Measurements from ENCODE around the gene ACAD9. TPM values are rescaled to one million over a fixed set of nuclear protein-coding genes. Genes with fewer than 3 reads are reported as not detected.

ACAD9 gene
- total RNA-seq, 1 experiment from 2014 or later: 76.5 TPM

GRCh38 chr3:128835096-128835495 is 44.3 kb upstream of the ACAD9 start:
- TF ChIP-seq CTCF (conservative IDR thresholded peaks at IDR 0.05): no peak
- no peak for TF ChIP-seq EZH2 (IDR thresholded peaks at IDR 0.05; ENCODE audit: low read depth)
- H3K27me3 ChIP-seq (ENCODE audit: insufficient read depth, low read depth): no peaks in the 10 kb centered on the region
- no peak overlapping the region for H3K27ac ChIP-seq
- H3F3A ChIP-seq (ENCODE audit: insufficient read depth, low read depth): no peaks in the 10 kb centered on the region
- H4K20me1 ChIP-seq (ENCODE audit: insufficient read depth): no peaks in the 10 kb centered on the region
- no peaks in the 10 kb centered on the region for H3K9me3 ChIP-seq (ENCODE audit: insufficient read depth, low read depth)
- intact Hi-C loops (cut with micrococcal nuclease; ENCODE audit: unreplicated experiment): no loop called here
- H3K79me2 ChIP-seq (ENCODE audit: low read depth): no peaks in the 10 kb centered on the region
- DNase-seq: no peak
- H2AFZ ChIP-seq: no peak overlapping the region
- no peaks in the 10 kb centered on the region for H3K9me2 ChIP-seq (ENCODE audit: insufficient read depth)
- no peaks in the 10 kb centered on the region for H3K36me3 ChIP-seq (ENCODE audit: low read depth)
- BruUV-seq (replicated peaks): no TSS peak
- H3K4me2 ChIP-seq: no peak overlapping the region
- no peaks in the 10 kb centered on the region for H3K4me1 ChIP-seq (replicated peaks; ENCODE audit: insufficient read depth)
- CTCF ChIA-PET: no interaction called here
- H3K4me3 ChIP-seq: no peak overlapping the region
- POLR2A ChIA-PET (ENCODE audit: unreplicated experiment): interaction anchor here (0.7 kb wide), 1 partner anchor 153 kb away, joined by 3 read pairs; no protein-coding TSS in a partner anchor

GRCh38 chr3:128841926-128842920 is 37.2 kb upstream of the ACAD9 start:
- intact Hi-C loops (cut with micrococcal nuclease; ENCODE audit: unreplicated experiment): no loop called here
- BruUV-seq (replicated peaks): no TSS peak
- no peak overlapping the region for H3K4me2 ChIP-seq

GRCh38 chr3:128844502-128844901 is 34.9 kb upstream of the ACAD9 start:
- TF ChIP-seq CTCF (conservative IDR thresholded peaks at IDR 0.05): no peak
- TF ChIP-seq EZH2 (IDR thresholded peaks at IDR 0.05; ENCODE audit: low read depth): no peak
- no peaks in the 10 kb centered on the region for H3K27me3 ChIP-seq (ENCODE audit: insufficient read depth, low read depth)
- H3K4me3 ChIP-seq: no peak overlapping the region
- H3K9me3 ChIP-seq (ENCODE audit: insufficient read depth, low read depth): no peaks in the 10 kb centered on the region
- no peaks in the 10 kb centered on the region for H3K79me2 ChIP-seq (ENCODE audit: low read depth)
- H2AFZ ChIP-seq: no peak overlapping the region
- CTCF ChIA-PET: interaction anchor here (1.3 kb wide), 1 partner anchor 164 kb away, joined by 6 read pairs; no protein-coding TSS in a partner anchor
- H3K4me2 ChIP-seq: no peak overlapping the region
- no peak overlapping the region for H3K27ac ChIP-seq
- DNase-seq: no peak
- no TSS peak for BruUV-seq (replicated peaks)
- no peaks in the 10 kb centered on the region for H4K20me1 ChIP-seq (ENCODE audit: insufficient read depth)
- POLR2A ChIA-PET (ENCODE audit: unreplicated experiment): no interaction called here
- H3K36me3 ChIP-seq (ENCODE audit: low read depth): no peaks in the 10 kb centered on the region
- no peaks in the 10 kb centered on the region for H3K9me2 ChIP-seq (ENCODE audit: insufficient read depth)
- no peaks in the 10 kb centered on the region for H3F3A ChIP-seq (ENCODE audit: insufficient read depth, low read depth)
- intact Hi-C loops (cut with micrococcal nuclease; ENCODE audit: unreplicated experiment): no loop called here
- no peaks in the 10 kb centered on the region for H3K4me1 ChIP-seq (replicated peaks; ENCODE audit: insufficient read depth)

More at GRCh38 chr3:128841926-128842920, 37.2 kb upstream of the ACAD9 start:
- Histone ChIP-seq H3K27me3 (ENCODE audit: insufficient read depth, low read depth) (no peaks in the 10 kb centered on the region), H3K79me2 (ENCODE audit: low read depth) (no peaks in the 10 kb centered on the region), H3K27ac (no peak overlapping the region), H4K20me1 (ENCODE audit: insufficient read depth) (no peaks in the 10 kb centered on the region), H3K36me3 (ENCODE audit: low read depth) (no peaks in the 10 kb centered on the region), H3K4me1 (replicated peaks; ENCODE audit: insufficient read depth) (no peaks in the 10 kb centered on the region), H3K4me3 (no peak overlapping the region), H3F3A (ENCODE audit: insufficient read depth, low read depth) (no peaks in the 10 kb centered on the region), H2AFZ (no peak overlapping the region), H3K9me3 (ENCODE audit: insufficient read depth, low read depth) (no peaks in the 10 kb centered on the region), H3K9me2 (ENCODE audit: insufficient read depth) (no peaks in the 10 kb centered on the region)
- TF ChIP-seq EZH2 (IDR thresholded peaks at IDR 0.05; ENCODE audit: low read depth) (no peak), CTCF (conservative IDR thresholded peaks at IDR 0.05) (no peak)
- ChIA-PET CTCF (no interaction called here), POLR2A (ENCODE audit: unreplicated experiment) (no interaction called here)
- DNase-seq: no peak
